Stimulated activated CD4-positive, alpha-beta T cell treated with anti-CD3 and anti-CD28 coated beads, TNF-alpha, amount 100 ng/mL, for 4 hours (primary cell): Measurements from ENCODE around the gene ACOT13.
A peak's percentile ranks its signal among the peaks of the same experiment; 100 is the strongest.
"Not testable (repeated sequence)": the region's sequence is repeated elsewhere in the genome, so short reads cannot be mapped to it uniquely, and the experiment has no call there.

Experiments used
- DNase-seq, 3 experiments: peaks; one replicate each; pipeline ENCODE4 v3.0.0-alpha.2; 2020; ENCODE audit warnings: low read depth in 3 of 3

The ACOT13 gene

GRCh38 chr6:24692848-24693592 is 26.1 kb downstream of the ACOT13 start:
- DNase-seq = no peak

DNA sequence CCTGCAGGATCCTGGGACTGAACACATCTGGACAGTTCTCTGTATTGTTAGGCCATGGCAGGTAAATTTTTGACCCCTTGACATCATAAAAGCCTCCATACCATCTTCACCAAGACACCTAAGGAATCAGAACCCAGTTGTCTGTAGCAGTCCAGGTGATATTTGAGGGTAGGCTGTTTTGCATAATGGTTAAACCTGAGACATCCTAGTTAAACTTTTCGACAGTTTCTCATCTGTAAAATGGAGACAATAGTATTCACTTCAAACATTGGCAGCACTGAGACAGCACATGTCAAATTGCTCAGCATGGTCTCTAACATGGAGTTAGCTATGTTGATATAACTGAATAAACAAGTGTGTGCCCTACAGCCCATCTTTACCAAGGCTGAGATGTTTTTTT is 27.3 kb downstream of the ACOT13 start:
- DNase-seq = no peak

GRCh38 chr6:24695635-24696034 is 28.8 kb downstream of the ACOT13 start:
- peak in 2 of 3 experiments; percentile 15 to 19 for DNase-seq

DNA sequence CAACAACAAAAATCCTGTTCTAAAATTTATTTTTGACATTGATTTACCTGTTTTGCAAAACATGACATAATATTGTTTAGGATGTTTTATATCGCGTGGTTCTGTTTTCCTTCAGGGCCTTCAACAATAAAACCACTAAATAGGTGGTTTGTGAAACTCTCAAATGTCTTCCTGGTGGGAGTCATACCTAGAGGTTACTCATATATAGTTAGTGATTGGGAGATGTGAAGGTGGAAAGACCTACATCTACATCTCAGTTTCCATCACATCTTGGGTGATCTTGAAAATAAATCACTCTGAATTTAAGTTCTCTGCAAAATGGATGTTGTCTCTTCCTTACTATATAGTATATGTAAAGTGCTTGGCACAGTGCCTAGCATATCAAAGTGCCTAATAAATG is 29.2 kb downstream of the ACOT13 start:
- no peak for DNase-seq

- no peak for DNase-seq
These were observed 32.9 kb downstream of the ACOT13 start for GRCh38 chr6:24699521-24700359.

DNA sequence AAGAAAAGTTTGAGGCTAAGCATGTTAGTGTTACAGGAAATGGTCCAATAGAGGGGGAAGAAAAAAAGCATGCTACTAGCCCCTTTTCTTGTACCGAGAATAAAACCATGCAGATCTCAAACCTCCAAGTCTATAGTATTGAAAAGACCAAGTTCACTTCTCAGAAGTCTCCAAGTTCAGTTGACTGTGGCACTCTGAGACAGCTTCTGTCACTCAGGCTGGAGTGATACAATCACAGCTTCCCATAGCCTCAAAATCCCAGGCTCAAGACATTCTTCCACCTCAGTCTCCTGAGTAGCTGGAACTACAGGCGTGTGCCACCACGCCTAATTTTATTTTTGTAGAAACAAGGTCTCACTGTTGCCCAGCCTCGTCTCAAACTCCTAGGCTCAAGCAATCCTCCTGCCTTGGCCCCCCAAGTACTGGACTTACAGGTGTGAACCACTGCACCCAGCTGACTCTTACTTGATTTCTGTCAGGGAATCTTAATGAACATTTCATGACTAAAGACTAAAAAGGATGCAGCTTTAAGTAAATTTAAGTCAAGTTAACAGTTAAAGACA is 35.9 kb downstream of the ACOT13 start:
- no peak for DNase-seq

DNA sequence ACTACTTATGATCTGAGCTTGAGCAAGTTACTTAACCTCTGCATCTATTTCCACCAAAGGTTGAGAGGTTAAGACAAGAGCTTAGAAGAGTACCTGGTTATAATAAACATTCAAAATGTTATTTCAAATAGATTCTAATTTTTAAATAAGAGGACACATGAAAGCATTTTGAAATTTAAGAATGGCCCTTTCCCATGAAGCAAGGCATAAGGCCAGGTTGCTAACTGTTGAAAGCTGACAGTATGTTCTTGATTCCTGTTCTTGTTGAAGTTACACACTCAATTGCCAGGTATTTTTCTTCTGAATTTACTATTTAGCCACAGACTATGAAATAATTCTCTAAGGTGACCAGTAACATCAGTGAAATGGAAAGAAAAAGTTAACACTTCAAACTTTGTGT is 37.6 kb downstream of the ACOT13 start:
- DNase-seq = no peak

GRCh38 chr6:24708612-24709011 is 41.7 kb downstream of the ACOT13 start:
- DNase-seq = no peak

DNA sequence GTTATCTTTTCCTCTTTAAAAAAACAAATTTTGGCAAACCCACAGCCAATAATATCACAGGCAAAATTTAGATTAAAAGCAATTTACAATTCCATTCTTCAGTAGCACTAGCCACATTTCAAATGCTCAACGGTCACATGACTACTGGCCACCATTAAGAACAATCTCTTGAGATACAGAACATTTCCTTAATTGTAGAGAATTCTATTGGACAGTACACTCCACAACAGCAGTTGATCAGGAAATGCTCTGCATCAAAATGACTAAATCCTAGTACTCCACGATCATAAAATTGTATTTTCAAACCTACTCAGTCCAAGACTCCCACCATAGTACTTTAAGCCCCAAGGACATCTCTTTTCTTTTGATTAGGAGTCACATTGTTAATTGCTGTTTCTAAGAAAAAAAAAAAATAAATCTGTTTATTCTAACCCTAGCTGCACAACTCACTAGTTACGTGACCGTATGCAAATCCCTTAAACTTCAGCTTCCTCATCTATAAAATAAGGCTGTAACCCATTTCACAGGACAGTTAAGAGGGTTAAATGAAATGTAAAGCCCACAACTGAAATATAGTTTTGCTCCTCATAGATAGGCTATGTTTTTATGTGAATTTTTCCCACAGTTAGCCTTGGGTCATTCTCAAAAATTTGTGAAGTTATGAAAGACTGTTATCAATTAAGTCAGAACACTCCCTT is 42.3 kb downstream of the ACOT13 start:
- DNase-seq = no peak

DNA sequence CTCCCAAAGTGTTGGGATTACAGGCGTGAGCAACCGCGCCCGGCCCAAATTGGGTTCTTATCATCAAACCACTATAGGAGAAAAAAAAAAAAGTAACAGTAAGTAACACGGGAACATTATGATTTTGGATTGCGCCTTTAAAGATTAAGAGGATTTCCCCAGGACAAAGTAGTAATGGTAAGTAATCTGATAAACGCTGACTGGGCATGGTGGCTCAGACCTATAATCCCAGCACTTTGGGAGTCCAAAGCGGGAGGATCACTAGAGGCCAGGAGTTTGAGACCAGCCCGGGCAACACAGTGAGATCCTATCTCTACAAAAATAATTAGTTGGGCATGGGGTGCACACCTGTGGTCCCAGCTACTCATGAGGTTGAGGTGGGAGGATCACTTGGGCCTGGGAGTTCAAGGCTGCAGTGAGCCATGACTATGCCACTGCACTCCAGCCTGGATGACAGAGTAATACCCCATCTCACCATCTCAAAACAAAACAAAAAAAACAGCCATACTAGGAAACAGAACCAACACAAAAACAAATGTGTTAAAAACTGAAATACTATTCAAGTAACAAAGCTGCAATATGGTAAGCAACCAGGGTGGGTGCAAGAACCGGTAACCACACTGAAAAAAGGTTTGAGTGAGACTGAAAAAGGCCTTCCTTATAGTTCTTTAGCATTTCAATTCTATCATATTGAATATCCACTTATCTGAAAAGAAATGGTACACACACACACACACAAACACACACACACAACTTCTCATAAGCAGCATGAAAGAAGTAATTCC is 43.8 kb downstream of the ACOT13 start:
- no peak for DNase-seq

DNA sequence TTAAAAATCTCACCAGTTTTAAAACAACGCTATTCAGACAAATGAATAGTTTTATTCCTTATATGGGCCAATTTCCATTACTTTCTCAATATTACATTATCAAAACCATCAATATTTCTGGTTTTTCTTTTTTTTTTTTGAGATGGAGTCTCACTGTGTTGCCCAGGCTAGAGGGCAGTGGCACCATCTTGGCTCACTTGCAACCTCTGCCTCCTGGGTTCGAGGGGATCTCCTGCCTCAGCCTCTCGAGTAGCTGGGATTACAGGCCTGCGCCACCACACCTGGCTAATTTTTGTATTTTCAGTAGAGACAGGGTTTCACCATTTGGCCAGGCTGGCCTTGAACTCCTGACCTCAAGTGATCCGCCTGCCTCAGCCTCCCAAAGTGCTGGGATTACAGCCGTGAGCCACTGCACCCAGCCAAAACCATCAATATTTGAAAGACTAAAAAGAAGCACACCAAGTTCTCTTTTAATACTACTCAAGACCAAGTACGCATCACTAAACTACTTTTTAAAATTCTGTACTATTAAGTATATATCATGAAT is 49.8 kb downstream of the ACOT13 start:
- DNase-seq = not testable (repeated sequence)

DNA sequence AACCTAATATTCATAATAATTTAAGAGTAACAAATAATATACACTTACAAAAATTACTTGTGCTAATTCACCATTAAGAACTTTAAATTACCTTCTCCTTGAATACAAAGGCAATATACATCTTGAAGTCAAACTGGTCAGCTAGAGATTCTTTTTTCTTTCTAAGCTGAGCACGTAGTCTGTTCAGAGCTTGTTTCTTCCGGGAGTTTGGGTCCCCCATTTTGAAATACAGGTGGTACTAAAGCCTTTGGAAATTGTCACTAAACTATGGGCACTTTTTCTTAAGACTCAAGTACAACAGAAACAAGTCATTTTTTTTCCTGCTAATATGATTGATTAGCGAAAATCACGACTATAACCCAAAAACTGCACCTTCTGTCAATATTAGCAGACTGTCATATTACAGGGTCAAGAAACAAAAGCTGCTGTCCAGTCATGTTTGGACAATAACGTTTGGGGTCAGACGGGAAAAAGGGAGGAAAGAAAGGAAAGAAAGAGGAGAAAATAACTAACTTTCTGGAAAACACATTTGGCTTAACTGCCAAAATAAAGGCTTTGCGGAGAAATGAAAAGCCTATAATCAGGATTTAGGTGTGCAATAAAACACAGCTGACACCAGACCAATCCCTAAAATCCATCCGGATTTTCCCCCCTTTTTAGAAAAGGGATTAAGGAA is 51.7 kb downstream of the ACOT13 start:
- no peak for DNase-seq

- DNase-seq = peak; percentile 17 to 33 (median 20)
These were observed 52.5 kb downstream of the ACOT13 start, which contains the start of gene C6orf62 for GRCh38 chr6:24719125-24719971. Gene C6orf62 (minus strand): TSS chr6:24719154. CDS start chr6:24718668, 486 bp downstream.

- DNase-seq = peak; percentile 62 to 75 (median 75)
These were observed 53.3 kb downstream of the ACOT13 start for GRCh38 chr6:24720131-24720603.

DNA sequence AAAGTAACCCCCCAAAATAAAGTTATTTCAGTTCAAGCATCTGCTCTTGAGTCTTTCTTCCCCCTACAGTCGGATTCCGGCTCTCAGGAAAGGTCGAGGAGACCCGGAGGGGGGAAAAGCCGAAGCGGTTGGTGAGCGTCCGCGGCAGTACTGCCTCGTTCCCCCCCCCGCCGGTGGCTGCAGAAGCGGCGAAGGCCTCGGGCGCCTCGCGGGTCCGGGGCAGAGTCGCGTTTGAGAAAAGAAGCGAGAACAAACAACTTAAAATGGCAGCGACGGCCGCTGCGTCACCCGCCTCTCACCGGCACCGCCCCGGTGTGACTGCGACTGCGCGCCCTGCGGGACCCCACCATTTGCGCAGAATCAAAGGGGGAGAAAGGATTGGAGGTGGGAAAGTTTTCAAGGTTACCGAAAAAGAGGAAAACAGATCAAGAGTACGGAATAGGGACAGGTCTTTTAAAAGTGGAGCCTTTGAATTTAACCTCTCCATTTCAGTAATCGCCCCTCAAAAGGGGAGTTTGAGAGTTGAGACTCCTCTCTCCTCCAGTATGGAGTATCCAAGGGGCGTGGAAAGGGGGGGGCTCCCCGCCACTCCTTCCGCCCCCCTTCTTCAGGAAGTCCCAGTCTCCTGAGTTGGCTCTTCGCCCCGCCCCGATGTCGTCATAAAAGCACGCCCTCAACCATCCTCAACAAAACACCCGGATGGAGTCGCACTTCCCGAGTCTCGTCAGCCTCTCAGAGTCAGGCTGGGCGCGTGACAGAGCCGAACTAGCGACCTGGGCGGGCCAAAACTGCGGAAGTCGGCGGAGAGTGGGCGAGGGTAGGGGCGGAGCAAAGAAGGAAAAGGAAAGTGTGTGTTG is 54.0 kb downstream of the ACOT13 start:
- peak; percentile 97 to 100 (median 100) for DNase-seq

GRCh38 chr6:24721461-24722215 is 54.8 kb downstream of the ACOT13 start:
- no peak for DNase-seq

GRCh38 chr6:24723270-24723669 is 56.4 kb downstream of the ACOT13 start:
- DNase-seq = no peak
